Stimulated activated CD8-positive, alpha-beta memory T cell treated with anti-CD3 and anti-CD28 coated beads, Interleukin-2, amount 100 ng/mL, for 1 hour (primary cell): ENCODE results near the gene ADAMTS18.

Experiments used
- DNase-seq, 2 donors: peaks; one replicate each; pipeline ENCODE4 v3.0.0-alpha.2; 2020; ENCODE audit warnings: low read depth in 2 of 2

The ADAMTS18 gene

GRCh38 chr16:77396461-77396860, 38.4 kb downstream of the ADAMTS18 start:
- DNase-seq = no peak

GRCh38 chr16:77394699-77395098, 40.1 kb downstream of the ADAMTS18 start:
- DNase-seq = no peak

- DNase-seq = no peak
These were observed 40.9 kb downstream of the ADAMTS18 start for GRCh38 chr16:77393955-77394354.

GRCh38 chr16:77387815-77388209, 47.0 kb downstream of the ADAMTS18 start:
- DNase-seq = no peak

- DNase-seq = no peak
These were observed 47.7 kb downstream of the ADAMTS18 start for GRCh38 chr16:77386831-77387814.

GRCh38 chr16:77385481-77385880, 49.4 kb downstream of the ADAMTS18 start:
- DNase-seq = no peak

GRCh38 chr16:77383606-77384187, 51.1 kb downstream of the ADAMTS18 start:
- DNase-seq = no peak

GRCh38 chr16:77376358-77376757, 58.5 kb downstream of the ADAMTS18 start:
- no peak for DNase-seq

GRCh38 chr16:77375396-77375795, 59.4 kb downstream of the ADAMTS18 start:
- no peak for DNase-seq

- DNase-seq = no peak
These were observed 60.5 kb downstream of the ADAMTS18 start for GRCh38 chr16:77374384-77374783.

- DNase-seq = no peak
These were observed 61.1 kb downstream of the ADAMTS18 start for GRCh38 chr16:77373726-77374125.

GRCh38 chr16:77364770-77365169, 70.1 kb downstream of the ADAMTS18 start:
- DNase-seq = no peak

- no peak for DNase-seq
These were observed 75.8 kb downstream of the ADAMTS18 start for GRCh38 chr16:77359065-77359502.

- DNase-seq = no peak
These were observed 81.1 kb downstream of the ADAMTS18 start for GRCh38 chr16:77353587-77354263.

- DNase-seq = no peak
These were observed 90.5 kb downstream of the ADAMTS18 start for GRCh38 chr16:77344341-77344740.

- DNase-seq = no peak
These were observed 98.2 kb downstream of the ADAMTS18 start for GRCh38 chr16:77336637-77337036.

- no peak for DNase-seq
These were observed 99.1 kb downstream of the ADAMTS18 start for GRCh38 chr16:77335652-77336234.

GRCh38 chr16:77332792-77333191, 102.0 kb downstream of the ADAMTS18 start:
- DNase-seq = no peak

- DNase-seq = no peak
These were observed 102.8 kb downstream of the ADAMTS18 start for GRCh38 chr16:77331802-77332586.

GRCh38 chr16:77331043-77331442, 103.8 kb downstream of the ADAMTS18 start:
- no peak for DNase-seq

- no peak for DNase-seq
These were observed 104.3 kb downstream of the ADAMTS18 start for GRCh38 chr16:77330332-77331042.
